AG04449 (cell line): Measurements from ENCODE around the gene TMEM272.
"Not testable (repeated sequence)": the region's sequence is repeated elsewhere in the genome, so short reads cannot be mapped to it uniquely, and the experiment has no call there.

Experiments used
- CTCF ChIA-PET: fragments of 350-600 bp; formaldehyde crosslinking; extraction: SDS; loops from one replicate; lab custom pipeline; 2021; ENCODE audit warnings: antibody characterized with exemption; lab: Yijun Ruan, JAX
- POLR2A ChIA-PET: fragments of 400-600, 350-600 bp; formaldehyde crosslinking; extraction: SDS; loops from one replicate; lab custom pipeline; 2020; ENCODE audit warnings: antibody characterized with exemption, inconsistent platforms; lab: Yijun Ruan, JAX
- DNase-seq: peaks from one replicate; pipeline ENCODE4 v3.0.0-alpha.2; 2010; ENCODE audit warnings: low read depth, low spot score
- H3K4me3 ChIP-seq: 2 replicates; pipeline ENCODE4 v1.5.1; 2011; ENCODE audit warnings: low read depth, mild to moderate bottlenecking, control low read depth, low read length
- TF ChIP-seq, protein P1 (sequence below): IDR thresholded peaks from one replicate; pipeline ENCODE4 v1.5.1; 2011; ENCODE audit warnings: mild to moderate bottlenecking, moderate library complexity, low read length, control low read depth, inconsistent platforms; ENCODE audit not compliant: insufficient read depth; ENCODE audit errors: missing control alignments

TMEM272 gene

DNA sequence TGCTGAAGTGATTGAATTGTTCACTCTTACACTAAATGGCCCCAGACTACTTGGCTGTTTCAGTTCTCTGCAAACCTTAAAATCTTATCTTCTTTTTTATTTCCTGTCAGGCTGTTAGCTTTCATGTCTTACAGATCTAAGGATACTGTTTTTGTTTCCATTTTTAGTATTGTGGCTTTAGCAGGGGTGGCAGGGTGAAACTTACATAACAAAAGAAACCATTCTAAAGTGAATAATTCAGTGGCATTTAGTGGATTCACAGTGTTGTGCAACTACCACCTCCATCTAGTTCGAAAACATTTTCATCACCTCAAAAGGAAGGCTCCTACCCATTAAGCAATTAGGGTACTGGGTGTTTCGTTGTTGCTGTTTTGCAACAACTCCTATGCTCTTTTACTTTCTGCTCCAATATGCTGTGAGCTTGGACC lies 19.8 kb downstream of the TMEM272 start:
- CTCF ChIA-PET, result interaction anchor here (1.3 to 8.0 kb wide), 3 partner anchors 10 to 25 kb away, joined by 3 to 67 read pairs (median 9); no protein-coding TSS in a partner anchor
- no peak overlapping the region for H3K4me3 ChIP-seq
- no peak for DNase-seq
- TF ChIP-seq, protein P1, sequence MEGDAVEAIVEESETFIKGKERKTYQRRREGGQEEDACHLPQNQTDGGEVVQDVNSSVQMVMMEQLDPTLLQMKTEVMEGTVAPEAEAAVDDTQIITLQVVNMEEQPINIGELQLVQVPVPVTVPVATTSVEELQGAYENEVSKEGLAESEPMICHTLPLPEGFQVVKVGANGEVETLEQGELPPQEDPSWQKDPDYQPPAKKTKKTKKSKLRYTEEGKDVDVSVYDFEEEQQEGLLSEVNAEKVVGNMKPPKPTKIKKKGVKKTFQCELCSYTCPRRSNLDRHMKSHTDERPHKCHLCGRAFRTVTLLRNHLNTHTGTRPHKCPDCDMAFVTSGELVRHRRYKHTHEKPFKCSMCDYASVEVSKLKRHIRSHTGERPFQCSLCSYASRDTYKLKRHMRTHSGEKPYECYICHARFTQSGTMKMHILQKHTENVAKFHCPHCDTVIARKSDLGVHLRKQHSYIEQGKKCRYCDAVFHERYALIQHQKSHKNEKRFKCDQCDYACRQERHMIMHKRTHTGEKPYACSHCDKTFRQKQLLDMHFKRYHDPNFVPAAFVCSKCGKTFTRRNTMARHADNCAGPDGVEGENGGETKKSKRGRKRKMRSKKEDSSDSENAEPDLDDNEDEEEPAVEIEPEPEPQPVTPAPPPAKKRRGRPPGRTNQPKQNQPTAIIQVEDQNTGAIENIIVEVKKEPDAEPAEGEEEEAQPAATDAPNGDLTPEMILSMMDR, result no peak
- POLR2A ChIA-PET, result no interaction called here

DNA sequence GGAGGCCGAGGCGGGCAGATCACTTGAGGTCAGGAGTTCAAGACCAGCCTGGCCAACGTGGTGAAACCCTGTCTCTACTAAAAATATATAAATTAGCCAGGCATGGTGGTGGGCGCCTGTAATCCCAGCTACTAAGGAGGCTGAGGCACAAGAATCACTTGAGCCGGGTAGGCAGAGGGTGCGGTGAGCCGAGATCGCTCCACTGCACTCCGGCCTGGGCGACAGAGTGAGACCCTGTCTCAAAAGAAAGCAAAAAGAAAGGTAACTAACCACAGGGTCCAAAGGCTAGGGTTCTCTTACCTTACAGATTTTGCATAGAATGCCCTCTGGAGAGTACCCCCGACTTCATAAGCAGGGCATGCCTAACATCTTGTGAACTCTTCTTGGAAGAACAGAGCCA lies 20.3 kb downstream of the TMEM272 start:
- POLR2A ChIA-PET, H3K4me3 ChIP-seq, DNase-seq: not testable (repeated sequence)
- CTCF ChIA-PET, result interaction anchor here (1.3 to 8.0 kb wide), 3 partner anchors 10 to 25 kb away, joined by 3 to 67 read pairs (median 9); no protein-coding TSS in a partner anchor

DNA sequence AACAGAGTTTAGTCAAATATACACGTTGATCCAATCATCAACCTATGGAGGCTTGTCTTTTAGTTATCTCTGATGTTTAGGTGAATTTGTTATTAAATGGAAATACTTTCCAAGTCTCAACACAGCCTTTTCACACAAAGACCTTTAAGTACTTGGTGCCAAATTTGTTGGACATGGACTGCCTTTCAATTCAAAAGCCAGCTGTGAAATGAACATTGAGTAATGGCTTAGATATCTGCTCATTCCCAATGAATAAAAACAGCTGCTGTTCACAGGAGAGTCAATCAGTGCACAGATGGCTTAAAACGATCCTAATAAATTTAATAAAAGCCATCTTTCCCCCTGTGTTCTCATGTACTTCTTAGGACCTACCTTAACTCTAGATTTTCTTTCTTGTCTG lies 21.1 kb downstream of the TMEM272 start:
- CTCF ChIA-PET, result interaction anchor here (1.3 to 8.0 kb wide), 3 partner anchors 9 to 26 kb away, joined by 3 to 67 read pairs (median 9); no protein-coding TSS in a partner anchor
- TF ChIP-seq, protein P1, result no peak
- no peak overlapping the region for H3K4me3 ChIP-seq
- DNase-seq, result no peak
- POLR2A ChIA-PET, result no interaction called here

DNA sequence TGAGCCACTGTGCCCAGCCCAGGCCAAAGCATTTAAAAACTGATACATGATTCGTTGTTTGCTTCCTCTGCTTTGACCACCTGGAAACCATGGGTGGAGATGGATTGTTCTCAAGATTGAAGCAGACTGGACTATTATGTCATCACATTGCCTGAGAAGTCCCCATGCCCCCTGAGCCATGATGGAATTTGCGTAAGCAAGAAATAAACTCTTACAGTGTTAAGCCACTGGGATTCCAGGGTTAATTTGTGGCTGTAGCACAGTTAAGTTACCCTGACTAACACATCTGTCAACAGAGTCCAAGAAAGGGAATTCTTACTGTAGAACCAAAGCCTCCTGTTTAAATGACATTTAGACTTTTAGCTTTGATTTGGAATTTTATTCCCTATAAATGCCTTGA lies 21.6 kb downstream of the TMEM272 start:
- TF ChIP-seq, protein P1, result no peak
- CTCF ChIA-PET, result interaction anchor here (3.0 to 8.0 kb wide), 2 partner anchors 8 to 15 kb away, joined by 9 to 67 read pairs; no protein-coding TSS in a partner anchor
- no peak for DNase-seq
- POLR2A ChIA-PET, result no interaction called here
- no peak overlapping the region for H3K4me3 ChIP-seq

DNA sequence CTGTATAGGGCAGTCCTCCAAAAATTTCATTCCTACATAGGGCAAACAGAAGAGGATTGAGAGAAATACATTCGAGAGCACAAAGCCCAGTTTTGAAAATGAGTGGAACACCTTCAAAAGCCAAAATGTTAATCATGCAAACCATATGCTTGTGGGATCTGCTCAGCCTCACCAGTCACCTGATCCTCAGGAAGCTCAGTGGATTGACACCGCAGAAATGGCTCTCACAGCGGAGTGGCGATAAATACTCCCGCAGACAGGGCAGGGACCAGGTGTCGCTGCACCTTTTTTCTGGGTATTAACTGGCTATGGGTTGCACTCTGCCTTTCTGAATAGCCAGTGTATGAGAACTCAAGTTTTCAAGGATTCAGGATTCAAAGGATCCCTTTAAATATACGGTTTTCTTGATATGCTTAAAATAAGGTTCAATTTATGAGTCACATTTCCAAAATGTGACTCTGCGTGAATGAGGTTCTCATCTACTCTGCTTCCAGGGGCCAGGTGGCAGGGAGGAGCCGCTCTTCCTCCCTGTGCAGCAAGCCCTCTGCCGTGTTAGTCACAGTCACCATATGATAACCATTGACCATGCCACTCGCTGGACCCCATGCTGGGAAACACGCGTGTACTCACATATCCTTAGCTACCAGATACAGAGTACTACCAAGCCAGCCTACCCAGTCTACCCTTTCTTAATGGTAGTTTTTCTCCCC lies 22.7 kb downstream of the TMEM272 start:
- TF ChIP-seq, protein P1, result no peak
- POLR2A ChIA-PET, result no interaction called here
- H3K4me3 ChIP-seq, result no peak overlapping the region
- CTCF ChIA-PET, result interaction anchor here (0.6 to 8.0 kb wide), 6 partner anchors 7 to 535 kb away, joined by 3 to 67 read pairs (median 4); no protein-coding TSS in a partner anchor
- no peak for DNase-seq

DNA sequence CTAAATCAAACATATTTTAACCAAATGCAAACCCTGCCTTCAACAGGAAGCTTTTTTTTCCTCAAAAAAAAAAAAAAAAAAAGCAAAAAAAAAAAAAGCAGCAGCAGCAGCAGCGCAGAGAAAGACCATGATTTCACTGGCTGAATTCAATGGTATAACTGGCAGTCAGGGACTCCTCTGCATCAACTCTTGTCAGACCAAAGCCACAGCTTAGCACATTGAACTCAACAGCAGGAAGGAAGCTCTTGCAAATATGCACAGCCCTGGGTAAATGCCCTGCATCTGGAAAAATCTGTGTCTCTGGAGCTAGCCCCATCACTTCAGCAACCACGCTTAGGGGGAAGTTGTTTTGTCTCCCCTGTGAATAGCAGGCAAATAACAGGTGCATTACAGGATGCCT lies 23.4 kb downstream of the TMEM272 start:
- POLR2A ChIA-PET, result no interaction called here
- H3K4me3 ChIP-seq, result no peak overlapping the region
- TF ChIP-seq, protein P1, result no peak
- DNase-seq, result no peak
- CTCF ChIA-PET, result interaction anchor here (0.6 to 1.5 kb wide), 5 partner anchors 9 to 535 kb away, joined by 3 to 4 read pairs (median 3); no protein-coding TSS in a partner anchor
